Lung (tissue), 12 donors: ENCODE measurements around the gene AKR1A1. TPM values are rescaled to one million over a fixed set of nuclear protein-coding genes. Genes with fewer than 3 reads are reported as not detected.

Source experiments
- ATAC-seq: fragments of 200-7000 bp; cut with Tn5 transposase; one replicate; pipeline ENCODE4 v1.9.1; 2020; ENCODE audit warnings: moderate number of reproducible peaks; ENCODE audit not compliant: insufficient read depth, low FRiP score
- DNase-seq, 3 donors: peaks; one replicate each; pipeline ENCODE4 v3.0.0-alpha.2; 2013 to 2017
- H3K27ac ChIP-seq, 2 donors: one replicate each; pipeline ENCODE4 v1.5.1; 2013; ENCODE audit warnings: mild to moderate bottlenecking in 2 of 2, moderate library complexity in 2 of 2, control low read depth in 1 of 2, inconsistent platforms in 1 of 2, low read depth in 1 of 2, low read length in 1 of 2
- H3K27me3 ChIP-seq, 3 donors: one replicate each; pipeline ENCODE4 v1.5.1; 2013; ENCODE audit warnings: low read length in 2 of 3; ENCODE audit not compliant: control insufficient read depth in 3 of 3, insufficient read depth in 3 of 3
- H3K36me3 ChIP-seq, 4 donors: one replicate each; pipeline ENCODE4 v1.5.1; 2013; ENCODE audit warnings: low read length in 4 of 4, mild to moderate bottlenecking in 1 of 4, moderate library complexity in 1 of 4; ENCODE audit not compliant: control insufficient read depth in 4 of 4, insufficient read depth in 4 of 4
- H3K4me1 ChIP-seq, 5 donors: one replicate each; pipeline ENCODE4 v1.5.1; 2013; ENCODE audit warnings: low read length in 5 of 5, mild to moderate bottlenecking in 2 of 5, moderate library complexity in 1 of 5; ENCODE audit not compliant: control insufficient read depth in 5 of 5, insufficient read depth in 5 of 5
- H3K4me3 ChIP-seq: one replicate; pipeline ENCODE4 v1.5.1; 2013; ENCODE audit warnings: mild to moderate bottlenecking, control low read depth, moderate library complexity
- H3K9ac ChIP-seq, 2 donors: one replicate each; pipeline ENCODE4 v1.5.1; 2013; ENCODE audit warnings: low read length in 2 of 2, control low read depth in 1 of 2; ENCODE audit not compliant: insufficient read depth in 1 of 2
- H3K9me3 ChIP-seq, 4 donors: one replicate each; pipeline ENCODE4 v1.5.1; 2013; ENCODE audit warnings: low read length in 3 of 4, mild to moderate bottlenecking in 1 of 4, moderate library complexity in 1 of 4; ENCODE audit not compliant: control insufficient read depth in 4 of 4, insufficient read depth in 3 of 4
- WGBS, 2 donors: extraction: QIAGEN DNeasy Blood & Tissue Kit; methylation state at CpG; one replicate each; pipeline ENCODE4 v1.1.7; 2013; 5-methylcytosine and 5-hydroxymethylcytosine counted together
- polyA plus RNA-seq, 2 donors: library from polyadenylated mRNA; stranded (reverse); fragments of 200-250 nt; gene quantifications; one replicate each; pipeline ENCODE4 v1.2.1, GENCODE V29; 2013
- total RNA-seq, 2 donors: library from RNA; depleted of rRNA in 1 of 2; stranded (reverse); fragments of >200 nt in 1 of 2; gene quantifications; one replicate each; pipeline ENCODE4 v1.2.1, GENCODE V29; 2014 to 2021
- TF ChIP-seq, protein P1 (sequence below): IDR thresholded peaks from 2 replicates; pipeline ENCODE4 v1.5.1; 2012; ENCODE audit warnings: mild to moderate bottlenecking; ENCODE audit errors: control extremely low read depth, extremely low read depth
- donor health status: control.
- donor health status: control.
- donor health status: Bipolar disorder and iron deficiency.
- donor health status: healthy.
- donor health status: DM: yes; HTN: yes; CAD: no.

The AKR1A1 gene
- total and polyA plus RNA-seq, 4 donors = 92.6 to 214 (median 210) TPM

DNA sequence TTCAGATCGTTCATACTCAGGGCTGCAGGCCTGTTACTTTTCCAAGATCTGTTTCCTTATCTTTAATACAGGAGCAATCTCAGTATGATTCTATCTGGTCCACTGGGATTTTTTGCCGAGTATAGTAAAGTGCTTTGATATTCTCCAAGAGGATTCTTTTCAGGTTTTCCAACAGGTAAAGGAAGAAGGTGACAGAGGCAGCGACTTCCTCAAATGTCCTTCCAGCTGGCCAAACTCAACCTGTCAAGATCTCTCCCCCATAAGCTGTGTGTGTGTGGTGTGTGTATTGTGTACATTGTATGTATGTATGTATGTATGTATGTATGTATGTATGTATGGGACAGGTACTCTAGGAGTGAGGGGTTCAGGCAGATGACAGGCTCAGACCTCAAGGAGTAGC is 1.1 kb downstream of the AKR1A1 start:
- Histone ChIP-seq H3K9me3 (no peaks in the 10 kb centered on the region), H3K27me3 (no peaks in the 10 kb centered on the region), H3K36me3 (peaks cover 0 to 6% (median 2%) of the 10 kb centered on the region in 4 donors), H3K4me3 (peak overlapping the region; percentile 62), H3K27ac (peak overlapping the region; percentile 31 to 83), H3K4me1 (peaks cover 7 to 10% (median 9%) of the 10 kb centered on the region in 5 donors), H3K9ac (peak overlapping the region; percentile 47 to 98)
- WGBS, 2 donors = 14 to 17% methylated on average over 3 of the region's 3 CpGs
- TF ChIP-seq, protein P1, sequence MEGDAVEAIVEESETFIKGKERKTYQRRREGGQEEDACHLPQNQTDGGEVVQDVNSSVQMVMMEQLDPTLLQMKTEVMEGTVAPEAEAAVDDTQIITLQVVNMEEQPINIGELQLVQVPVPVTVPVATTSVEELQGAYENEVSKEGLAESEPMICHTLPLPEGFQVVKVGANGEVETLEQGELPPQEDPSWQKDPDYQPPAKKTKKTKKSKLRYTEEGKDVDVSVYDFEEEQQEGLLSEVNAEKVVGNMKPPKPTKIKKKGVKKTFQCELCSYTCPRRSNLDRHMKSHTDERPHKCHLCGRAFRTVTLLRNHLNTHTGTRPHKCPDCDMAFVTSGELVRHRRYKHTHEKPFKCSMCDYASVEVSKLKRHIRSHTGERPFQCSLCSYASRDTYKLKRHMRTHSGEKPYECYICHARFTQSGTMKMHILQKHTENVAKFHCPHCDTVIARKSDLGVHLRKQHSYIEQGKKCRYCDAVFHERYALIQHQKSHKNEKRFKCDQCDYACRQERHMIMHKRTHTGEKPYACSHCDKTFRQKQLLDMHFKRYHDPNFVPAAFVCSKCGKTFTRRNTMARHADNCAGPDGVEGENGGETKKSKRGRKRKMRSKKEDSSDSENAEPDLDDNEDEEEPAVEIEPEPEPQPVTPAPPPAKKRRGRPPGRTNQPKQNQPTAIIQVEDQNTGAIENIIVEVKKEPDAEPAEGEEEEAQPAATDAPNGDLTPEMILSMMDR = no peak
- no peak for DNase-seq
- no peak for ATAC-seq

DNA sequence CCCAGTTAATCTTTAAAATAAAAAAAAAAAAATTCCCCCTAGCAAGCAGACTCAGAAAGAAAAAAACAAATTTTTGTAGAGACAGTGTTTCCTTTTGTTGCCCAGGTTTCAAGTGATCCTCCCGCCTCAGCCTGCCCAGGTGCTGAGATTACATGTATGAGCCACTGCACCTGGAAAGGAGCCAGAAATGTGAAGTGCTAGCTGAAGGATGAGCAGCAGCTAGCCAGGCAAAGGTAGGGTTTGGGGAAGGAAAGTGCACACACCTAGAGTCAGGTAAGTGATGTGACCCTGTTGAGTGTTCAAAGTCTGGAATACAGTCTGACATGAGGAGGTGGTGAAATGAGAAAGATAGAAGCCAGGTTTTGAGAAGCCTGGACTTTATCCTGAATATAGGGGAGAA is 1.7 kb downstream of the AKR1A1 start:
- H3K27ac ChIP-seq = peak overlapping the region in 1 of 2 donors; percentile 22
- no peak overlapping the region for H3K9ac ChIP-seq
- no peak for ATAC-seq

DNA sequence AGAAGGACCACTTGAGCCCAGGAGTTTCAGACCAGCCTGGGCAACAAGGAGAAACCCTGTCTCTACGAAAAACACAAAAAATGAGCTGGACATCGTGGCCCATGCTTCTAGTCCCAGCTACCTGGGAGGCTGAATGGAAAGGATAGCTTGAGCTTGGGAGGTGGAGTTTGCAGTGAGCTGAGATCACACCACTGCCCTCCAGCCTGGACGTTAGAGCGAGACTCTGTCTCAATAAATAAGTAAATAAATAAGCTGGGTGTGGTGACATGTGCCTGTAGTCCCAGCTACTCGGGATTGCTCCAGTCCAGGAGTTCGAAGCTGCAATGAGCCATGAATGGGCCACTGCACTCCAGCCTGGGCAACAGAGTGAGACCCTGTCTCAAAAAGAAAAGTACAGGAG is 3.6 kb downstream of the AKR1A1 start:
- ATAC-seq (no peak), DNase-seq (no peak)
- Histone ChIP-seq H3K9me3 (no peaks in the 10 kb centered on the region), H3K27ac (no peak overlapping the region), H3K27me3 (no peaks in the 10 kb centered on the region), H3K9ac (no peak overlapping the region), H3K4me3 (no peak overlapping the region), H3K4me1 (peaks cover 6 to 10% (median 9%) of the 10 kb centered on the region in 5 donors), H3K36me3 (peaks cover 0 to 6% (median 2%) of the 10 kb centered on the region in 4 donors)
- 82 to 90% methylated on average over 6 of the region's 6 CpGs for WGBS, 2 donors
- TF ChIP-seq, protein P1 = no peak

More for the DNA sequence above, 1.7 kb downstream of the AKR1A1 start:
- Histone ChIP-seq H3K36me3 (peaks cover 0 to 6% (median 2%) of the 10 kb centered on the region in 4 donors), H3K27me3 (no peaks in the 10 kb centered on the region), H3K9me3 (no peaks in the 10 kb centered on the region), H3K4me1 (peaks cover 6 to 10% (median 9%) of the 10 kb centered on the region in 5 donors), H3K4me3 (no peak overlapping the region)
- DNase-seq = peak in 1 of 3 donors; percentile 32
- TF ChIP-seq, protein P1 = no peak
- 61 to 83% methylated on average over 1 of the region's 1 CpG for WGBS, 2 donors

DNA sequence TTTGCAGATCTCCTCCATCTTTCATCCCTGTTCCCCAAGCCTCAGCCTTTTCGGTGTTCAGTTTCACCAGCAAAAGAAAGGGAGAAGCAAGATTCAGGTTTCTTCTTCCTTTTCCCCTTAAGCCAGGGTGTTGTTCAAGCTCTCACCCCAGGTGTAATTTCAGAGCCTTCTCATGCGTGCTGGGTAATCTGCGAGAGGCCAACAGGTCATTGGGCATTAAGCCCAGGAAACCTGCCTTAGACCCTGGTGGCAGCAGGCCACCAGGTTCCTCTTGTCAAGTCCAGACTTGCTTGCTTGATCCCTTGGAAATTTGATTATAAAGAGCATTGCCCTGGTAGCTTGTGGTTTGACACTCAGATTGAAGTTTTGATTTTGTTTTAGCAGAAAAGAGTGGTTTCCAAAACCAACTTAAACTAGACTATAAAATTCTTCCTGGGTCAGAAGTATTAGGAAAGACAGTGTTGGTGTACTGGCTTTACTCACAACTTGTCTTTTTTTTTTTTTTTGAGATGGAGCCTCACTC is 6.9 kb downstream of the AKR1A1 start:
- TF ChIP-seq, protein P1 = no peak
- H3K27me3 ChIP-seq = no peaks in the 10 kb centered on the region
- no peak for DNase-seq
- no peak overlapping the region for H3K4me3 ChIP-seq
- peak overlapping the region in 1 of 2 donors; percentile 15 for H3K27ac ChIP-seq
- H3K9me3 ChIP-seq = no peaks in the 10 kb centered on the region
- no peak for ATAC-seq
- H3K9ac ChIP-seq = no peak overlapping the region
- 69 to 73% methylated on average over 3 of the region's 3 CpGs for WGBS, 2 donors
- peaks cover 4 to 14% (median 6%) of the 10 kb centered on the region in 4 donors for H3K36me3 ChIP-seq
- peaks cover 0 to 3% (median under 1%) of the 10 kb centered on the region in 5 donors for H3K4me1 ChIP-seq
